Activated naive CD8-positive, alpha-beta T cell treated with anti-CD3 and anti-CD28 coated beads for 36 hours (primary cell): Measurements from ENCODE around the gene IL2RA. TPM values are rescaled to one million over a fixed set of nuclear protein-coding genes. Genes with fewer than 3 reads are reported as not detected.

Source experiments
- DNase-seq: peaks from one replicate; pipeline ENCODE4 v3.0.0; 2021
- H3K27ac Mint-ChIP-seq: one replicate; pipeline ENCODE4 v1.8.0; 2022; ENCODE audit warnings: mild to moderate bottlenecking, moderate library complexity, mixed read lengths
- H3K27me3 Mint-ChIP-seq: one replicate; pipeline ENCODE4 v1.8.0; 2022; ENCODE audit warnings: mild to moderate bottlenecking, mixed read lengths
- H3K36me3 Mint-ChIP-seq: one replicate; pipeline ENCODE4 v1.8.0; 2021; ENCODE audit warnings: mild to moderate bottlenecking, mixed read lengths
- H3K4me1 Mint-ChIP-seq: one replicate; pipeline ENCODE4 v1.8.0; 2021; ENCODE audit warnings: mixed read lengths
- H3K4me3 Mint-ChIP-seq: one replicate; pipeline ENCODE4 v1.8.0; 2022; ENCODE audit warnings: mild to moderate bottlenecking, moderate library complexity, mixed read lengths
- H3K9me3 Mint-ChIP-seq: one replicate; pipeline ENCODE4 v1.8.0; 2022; ENCODE audit warnings: mixed read lengths
- total RNA-seq, 2 experiments: library from RNA; stranded (reverse); gene quantifications; one replicate each; pipeline ENCODE4 v1.2.3, GENCODE V29; 2021

The IL2RA gene
- total RNA-seq, 2 experiments from 2014 or later = 680 to 698 TPM

- H3K27ac Mint-ChIP-seq = no peak overlapping the region
- peaks cover 7% of the 10 kb centered on the region for H3K9me3 Mint-ChIP-seq
- no peak for DNase-seq
- peaks cover 21% of the 10 kb centered on the region for H3K4me1 Mint-ChIP-seq
- H3K4me3 Mint-ChIP-seq = no peak overlapping the region
- H3K27me3 Mint-ChIP-seq = no peaks in the 10 kb centered on the region
- H3K36me3 Mint-ChIP-seq = peaks cover 92% of the 10 kb centered on the region
Observed at GRCh38 chr10:6025683-6026255, 36.4 kb downstream of the IL2RA start.

- H3K9me3 Mint-ChIP-seq = no peaks in the 10 kb centered on the region
- H3K36me3 Mint-ChIP-seq = peaks cover 93% of the 10 kb centered on the region
- no peak overlapping the region for H3K4me3 Mint-ChIP-seq
- no peak for DNase-seq
- H3K27me3 Mint-ChIP-seq = no peaks in the 10 kb centered on the region
- H3K4me1 Mint-ChIP-seq = peaks cover 22% of the 10 kb centered on the region
- no peak overlapping the region for H3K27ac Mint-ChIP-seq
Observed at GRCh38 chr10:6024334-6024682, 37.9 kb downstream of the IL2RA start.

DNA sequence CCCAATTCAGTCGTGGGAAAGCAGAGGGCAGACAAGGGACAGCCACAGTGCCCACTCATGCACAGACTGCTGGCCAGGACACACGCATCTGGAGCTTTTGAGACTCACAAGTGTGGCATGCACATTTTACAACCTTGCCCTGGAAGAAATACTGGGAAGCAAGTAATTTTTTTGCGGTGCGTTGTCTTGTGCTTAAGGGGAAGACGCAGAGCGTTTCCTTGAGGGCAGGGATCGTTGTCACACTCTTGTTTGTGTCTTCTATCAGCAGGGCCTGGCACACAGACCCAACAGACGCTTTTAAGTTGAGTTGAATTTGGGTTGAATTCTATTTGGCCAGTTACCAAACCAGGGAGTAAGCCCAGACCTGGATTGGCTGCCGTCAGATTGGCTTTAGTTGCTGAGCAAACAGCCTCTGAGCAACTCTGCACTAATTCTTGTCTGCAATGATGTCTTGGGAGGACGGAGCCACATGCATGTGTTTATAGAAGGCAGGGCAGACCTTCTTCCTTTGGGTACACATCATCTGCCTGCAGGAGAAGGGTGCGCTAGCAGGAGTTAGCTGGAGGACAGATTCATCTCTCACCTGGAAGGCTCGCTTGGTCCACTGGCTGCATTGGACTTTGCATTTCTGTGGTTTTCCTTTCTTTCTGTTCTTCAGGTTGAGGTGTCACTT, 38.4 kb downstream of the IL2RA start:
- Mint-ChIP-seq H3K27me3 (no peaks in the 10 kb centered on the region), H3K27ac (no peak overlapping the region), H3K36me3 (peaks cover 97% of the 10 kb centered on the region), H3K4me3 (no peak overlapping the region), H3K9me3 (no peaks in the 10 kb centered on the region), H3K4me1 (peaks cover 26% of the 10 kb centered on the region)
- no peak for DNase-seq

DNA sequence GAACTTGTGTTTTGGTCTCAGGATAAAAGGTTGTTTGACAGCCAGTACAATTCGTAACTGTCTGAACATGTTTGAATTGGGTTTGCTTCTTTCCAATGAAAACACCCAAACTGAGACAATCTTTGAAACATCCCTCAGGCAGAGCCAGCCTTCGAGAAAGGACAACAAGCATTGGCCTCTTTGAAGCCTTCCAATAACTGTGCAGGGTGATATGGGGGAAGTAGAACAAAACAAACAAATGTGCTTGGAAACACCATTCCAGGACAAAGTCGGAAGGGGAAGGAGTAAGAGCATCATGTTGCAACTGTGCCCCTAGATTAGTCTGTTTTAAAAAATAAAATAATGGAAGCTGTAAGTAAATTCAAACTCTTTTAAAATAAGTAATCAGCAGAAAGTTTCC, 39.5 kb downstream of the IL2RA start:
- Mint-ChIP-seq H3K27me3 (no peaks in the 10 kb centered on the region), H3K27ac (peak overlapping the region; percentile 54), H3K4me1 (peaks cover 28% of the 10 kb centered on the region), H3K4me3 (no peak overlapping the region), H3K36me3 (peaks cover 97% of the 10 kb centered on the region), H3K9me3 (no peaks in the 10 kb centered on the region)
- no peak for DNase-seq

GRCh38 chr10:6020826-6021225, 41.3 kb downstream of the IL2RA start:
- Mint-ChIP-seq H3K36me3 (peaks cover 95% of the 10 kb centered on the region), H3K4me1 (peaks cover 39% of the 10 kb centered on the region), H3K27ac (peak overlapping the region; percentile 4), H3K9me3 (no peaks in the 10 kb centered on the region), H3K27me3 (no peaks in the 10 kb centered on the region), H3K4me3 (no peak overlapping the region)
- no peak for DNase-seq

GRCh38 chr10:6019796-6020195, 42.4 kb downstream of the IL2RA start:
- Mint-ChIP-seq H3K36me3 (peaks cover 93% of the 10 kb centered on the region), H3K27ac (peak overlapping the region; percentile 65), H3K27me3 (no peaks in the 10 kb centered on the region), H3K9me3 (no peaks in the 10 kb centered on the region), H3K4me1 (peaks cover 48% of the 10 kb centered on the region), H3K4me3 (no peak overlapping the region)
- DNase-seq = no peak

DNA sequence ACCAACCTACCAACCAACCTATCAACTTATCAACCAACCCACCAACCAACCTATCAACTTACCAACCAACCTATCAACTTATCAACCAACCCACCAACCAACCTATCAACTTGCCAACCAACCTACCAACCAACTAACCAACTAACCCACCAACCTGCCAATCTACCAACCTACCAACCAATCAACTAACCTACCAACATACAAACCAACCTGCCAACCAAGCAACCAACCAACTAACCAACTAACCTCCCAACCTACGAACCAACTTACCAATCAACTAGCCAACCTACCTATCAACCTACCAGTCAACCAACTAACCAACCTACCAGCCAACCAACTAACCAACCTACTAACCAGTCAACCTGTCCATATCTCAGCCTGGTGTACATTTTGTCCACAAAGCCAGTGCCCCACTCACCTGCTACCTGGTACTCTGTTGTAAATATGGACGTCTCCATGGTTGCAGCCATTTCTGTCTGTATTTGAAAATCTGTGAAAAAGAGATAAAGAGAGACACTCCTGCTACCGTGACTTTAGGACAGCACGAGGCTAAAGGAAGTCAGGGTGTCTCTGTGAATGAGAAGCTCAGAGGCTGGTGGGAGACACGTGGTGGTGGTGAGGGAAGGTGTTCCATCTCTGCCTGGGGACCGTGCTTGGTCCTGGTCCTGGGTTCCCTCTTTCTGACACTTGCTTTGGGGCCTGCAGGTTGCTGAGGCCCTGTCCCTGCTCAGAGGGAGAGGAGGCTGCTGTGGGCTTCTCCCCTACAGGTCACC, 43.0 kb downstream of the IL2RA start:
- peak overlapping the region; percentile 65 for H3K27ac Mint-ChIP-seq
- peak overlapping the region; percentile 4 for H3K4me3 Mint-ChIP-seq
- peaks cover 93% of the 10 kb centered on the region for H3K36me3 Mint-ChIP-seq
- H3K27me3 Mint-ChIP-seq = no peaks in the 10 kb centered on the region
- DNase-seq = no peak
- peaks cover 54% of the 10 kb centered on the region for H3K4me1 Mint-ChIP-seq
- H3K9me3 Mint-ChIP-seq = no peaks in the 10 kb centered on the region

DNA sequence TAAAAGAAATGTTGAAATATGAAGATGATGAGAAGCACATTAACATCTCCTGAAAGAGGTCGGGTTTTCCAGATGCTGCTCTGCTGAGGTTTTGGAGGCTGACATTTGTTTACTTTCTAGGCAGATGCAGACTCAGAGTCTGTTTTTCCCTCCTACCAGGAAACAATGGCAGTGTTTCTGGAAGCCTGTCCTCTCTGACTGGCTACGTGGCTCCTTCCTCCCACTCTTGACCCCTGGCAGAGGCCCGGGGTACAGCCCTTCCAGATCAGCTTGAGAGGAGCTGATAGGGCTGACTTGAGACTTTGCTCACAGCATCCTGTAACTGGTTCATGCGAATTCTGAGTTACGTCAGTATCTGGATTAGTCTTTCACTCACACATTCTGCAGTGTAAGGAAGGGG, 43.7 kb downstream of the IL2RA start:
- Mint-ChIP-seq H3K27me3 (no peaks in the 10 kb centered on the region), H3K9me3 (no peaks in the 10 kb centered on the region), H3K4me1 (peaks cover 54% of the 10 kb centered on the region), H3K27ac (peak overlapping the region; percentile 65), H3K4me3 (no peak overlapping the region), H3K36me3 (peaks cover 92% of the 10 kb centered on the region)
- DNase-seq = no peak

- Mint-ChIP-seq H3K9me3 (no peaks in the 10 kb centered on the region), H3K4me1 (peaks cover 56% of the 10 kb centered on the region), H3K27me3 (no peaks in the 10 kb centered on the region), H3K27ac (peak overlapping the region; percentile 53), H3K36me3 (peaks cover 90% of the 10 kb centered on the region), H3K4me3 (no peak overlapping the region)
- no peak for DNase-seq
Observed at GRCh38 chr10:6017781-6018354, 44.3 kb downstream of the IL2RA start.

- Mint-ChIP-seq H3K9me3 (peaks cover 2% of the 10 kb centered on the region), H3K4me1 (peaks cover 62% of the 10 kb centered on the region), H3K27ac (peak overlapping the region; percentile 74), H3K4me3 (no peak overlapping the region), H3K36me3 (peaks cover 79% of the 10 kb centered on the region), H3K27me3 (no peaks in the 10 kb centered on the region)
- DNase-seq = peak; percentile 45
Observed at GRCh38 chr10:6014241-6014761, 47.9 kb downstream of the IL2RA start.

- H3K9me3 Mint-ChIP-seq = peaks cover 4% of the 10 kb centered on the region
- no peak overlapping the region for H3K4me3 Mint-ChIP-seq
- no peaks in the 10 kb centered on the region for H3K27me3 Mint-ChIP-seq
- no peak for DNase-seq
- peaks cover 58% of the 10 kb centered on the region for H3K4me1 Mint-ChIP-seq
- H3K36me3 Mint-ChIP-seq = peaks cover 77% of the 10 kb centered on the region
- H3K27ac Mint-ChIP-seq = peak overlapping the region; percentile 74
Observed at GRCh38 chr10:6013413-6014192, 48.6 kb downstream of the IL2RA start.

GRCh38 chr10:6012121-6012905, 49.9 kb downstream of the IL2RA start:
- H3K36me3 Mint-ChIP-seq = peaks cover 75% of the 10 kb centered on the region
- H3K4me3 Mint-ChIP-seq = no peak overlapping the region
- peaks cover 52% of the 10 kb centered on the region for H3K4me1 Mint-ChIP-seq
- DNase-seq = no peak
- peak overlapping the region; percentile 65 for H3K27ac Mint-ChIP-seq
- peaks cover 7% of the 10 kb centered on the region for H3K9me3 Mint-ChIP-seq
- peaks cover 3% of the 10 kb centered on the region for H3K27me3 Mint-ChIP-seq

- H3K4me3 Mint-ChIP-seq = no peak overlapping the region
- H3K27me3 Mint-ChIP-seq = peaks cover 7% of the 10 kb centered on the region
- peaks cover 47% of the 10 kb centered on the region for H3K4me1 Mint-ChIP-seq
- no peak for DNase-seq
- peak overlapping the region; percentile 65 for H3K27ac Mint-ChIP-seq
- H3K36me3 Mint-ChIP-seq = peaks cover 72% of the 10 kb centered on the region
- peaks cover 12% of the 10 kb centered on the region for H3K9me3 Mint-ChIP-seq
Observed at GRCh38 chr10:6011558-6011957, 50.6 kb downstream of the IL2RA start.

DNA sequence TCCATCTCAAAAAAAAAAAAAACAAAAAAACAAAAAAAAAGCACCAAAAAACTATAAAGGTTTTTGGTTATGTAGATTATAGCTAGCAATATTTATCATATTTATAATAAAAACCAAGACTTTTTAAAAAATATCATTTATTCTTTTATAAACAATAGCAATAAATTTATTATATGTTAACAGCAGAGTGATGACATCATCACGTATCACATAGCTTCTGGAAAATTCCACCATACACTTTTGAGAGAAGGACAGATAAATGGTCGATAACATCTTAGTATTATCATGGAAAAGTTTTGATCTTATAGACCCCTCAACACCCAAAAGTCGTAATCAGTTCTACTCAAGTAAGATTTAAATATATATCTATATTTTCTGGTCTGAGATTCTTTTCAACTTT, 51.6 kb downstream of the IL2RA start:
- Mint-ChIP-seq H3K4me3 (no peak overlapping the region), H3K9me3 (peaks cover 12% of the 10 kb centered on the region), H3K4me1 (peaks cover 40% of the 10 kb centered on the region), H3K27ac (peak overlapping the region; percentile 45), H3K36me3 (peaks cover 63% of the 10 kb centered on the region), H3K27me3 (peaks cover 7% of the 10 kb centered on the region)
- no peak for DNase-seq
